HS-27A (cell line): ENCODE results near the gene EREG.

Experiments used
- DNase-seq: peaks from one replicate; pipeline ENCODE4 v3.0.0-alpha.2; 2012; ENCODE audit warnings: low read depth, missing footprints

EREG gene

DNA sequence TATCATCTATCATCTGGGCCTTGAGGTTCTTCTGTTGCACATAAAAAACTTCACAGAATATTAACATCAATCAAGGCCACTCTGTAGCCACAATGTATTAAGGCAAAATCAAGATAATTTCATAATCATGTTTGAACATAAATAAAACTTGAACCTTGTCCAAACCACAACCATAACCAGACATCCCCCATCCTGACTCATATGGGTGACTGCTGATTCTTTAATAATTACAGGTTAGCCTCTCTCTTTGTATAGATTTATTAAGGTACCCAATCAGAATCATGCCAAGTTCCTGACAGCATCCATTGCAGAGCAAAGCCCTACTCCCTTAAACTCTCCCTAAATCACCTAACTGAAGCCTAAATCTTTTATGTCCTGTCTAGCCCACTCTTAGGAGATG lies 63.3 kb downstream of the EREG start:
- no peak for DNase-seq

- DNase-seq, result no peak
Measured at GRCh38 chr4:74431113-74431826, 66.3 kb downstream of the EREG start.

DNA sequence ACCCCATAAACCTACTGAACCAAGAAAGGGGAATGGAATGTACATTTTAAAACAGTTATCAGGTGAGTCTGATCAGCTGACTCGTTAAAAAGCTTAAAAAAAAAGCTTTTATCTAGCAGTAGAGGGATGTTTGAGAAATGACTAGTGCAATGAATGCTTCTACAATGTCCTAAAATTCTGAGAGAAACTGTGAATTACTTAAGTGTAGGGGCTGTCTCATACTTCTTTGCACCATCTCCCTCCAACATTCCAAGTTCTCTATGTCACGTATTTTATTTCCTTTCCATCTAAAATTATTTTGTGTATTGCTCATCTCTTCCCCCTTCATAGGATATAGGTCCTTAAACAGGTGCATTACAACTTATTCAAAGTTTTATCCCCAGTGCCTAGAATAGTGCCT lies 68.1 kb downstream of the EREG start:
- DNase-seq, result no peak

- no peak for DNase-seq
Measured at GRCh38 chr4:74433541-74434172, 68.7 kb downstream of the EREG start.

- no peak for DNase-seq
Measured at GRCh38 chr4:74435296-74435695, 70.4 kb downstream of the EREG start.

- no peak for DNase-seq
Measured at GRCh38 chr4:74437866-74438265, 72.9 kb downstream of the EREG start.
